ENCODE results near the gene PRRT4. TPM values are rescaled to one million over a fixed set of nuclear protein-coding genes. Genes with fewer than 3 reads are reported as not detected.
A peak's percentile ranks its signal among the peaks of the same experiment; 100 is the strongest.

Gene PRRT4
- total RNA-seq, 1 experiment from 2014 or later, result 0.24 TPM

GRCh38 chr7:128387216-128388144, 26.0 kb upstream of the PRRT4 start:
- Histone ChIP-seq H3K9me3 (ENCODE audit: control insufficient read depth, low read depth, low read length) (no peaks in the 10 kb centered on the region), H3K14ac (ENCODE audit: insufficient read depth, low read length) (peak overlapping the region; percentile 20; the same call in 1 of the 2 replicates), H4K8ac (replicated peaks; ENCODE audit: insufficient read length, low read depth, low read length) (no peak overlapping the region), H2AFZ (ENCODE audit: low read length) (no peak overlapping the region), H3K79me2 (ENCODE audit: insufficient read depth, low read length) (no peaks in the 10 kb centered on the region), H3K27me3 (ENCODE audit: insufficient read depth, low read length) (no peaks in the 10 kb centered on the region; the same call in 1 of the 2 replicates), H3K23ac (ENCODE audit: insufficient read length, low read depth, low read length) (no peak overlapping the region), H2BK5ac (ENCODE audit: insufficient read length, low read length) (no peak overlapping the region), H4K20me1 (ENCODE audit: control insufficient read depth, insufficient read depth, insufficient read length) (peaks cover 2% of the 10 kb centered on the region), H3K56ac (ENCODE audit: insufficient read length, low read depth, low read length) (no peak overlapping the region), H2AK5ac (ENCODE audit: insufficient read length, low read length) (no peak overlapping the region), H2BK120ac (ENCODE audit: low read depth, low read length, poor library complexity, severe bottlenecking) (no peak overlapping the region), H4K91ac (ENCODE audit: insufficient read length, low read depth, low read length) (no peak overlapping the region), H3K79me1 (ENCODE audit: insufficient read depth, low read depth, low read length, poor library complexity, severe bottlenecking) (no peaks in the 10 kb centered on the region), H3T11ph (ENCODE audit: low read length) (no peak overlapping the region), H2BK15ac (ENCODE audit: low read depth, low read length) (no peak overlapping the region), H3K27ac (ENCODE audit: insufficient read length, low read depth, low read length) (no peak overlapping the region), H4K5ac (ENCODE audit: insufficient read length, low read depth, low read length) (no peak overlapping the region), H2BK20ac (ENCODE audit: low read depth, low read length, poor library complexity, severe bottlenecking) (no peak overlapping the region), H2BK12ac (ENCODE audit: insufficient read length, low read depth, low read length) (no peak overlapping the region), H3K23me2 (ENCODE audit: insufficient read length, low read depth, low read length, poor library complexity, severe bottlenecking) (no peaks in the 10 kb centered on the region), H3K4me1 (ENCODE audit: insufficient read depth, low read length) (no peaks in the 10 kb centered on the region), H3K4me2 (ENCODE audit: insufficient read depth, insufficient read length, low read length) (peak overlapping the region; percentile 3), H3K4ac (ENCODE audit: low read depth, low read length) (no peak overlapping the region), H3K9ac (ENCODE audit: extremely low read depth, insufficient read length, low read length) (no peak overlapping the region), H3K18ac (ENCODE audit: insufficient read length, low read depth, low read length) (peak overlapping the region; percentile 15)
- peaks cover 33 to 39% of the 10 kb centered on the region in 2 experiments for H3K4me1 Mint-ChIP-seq
- no peak overlapping the region for H3K27ac Mint-ChIP-seq
- H3K27me3 Mint-ChIP-seq (ENCODE audit: low read depth), result peaks cover 25% of the 10 kb centered on the region
- no peak overlapping the region; a peak in 2 of 5 replicates for H3K4me3 Mint-ChIP-seq
- WGBS (ENCODE audit: extremely low coverage, insufficient read length, low lambda C conversion rate), result no CpG with 5 or more reads among the region's 24 CpGs
- peak; percentile 93 for DNase-seq
- peaks cover 0 to 2% (median 0%) of the 10 kb centered on the region in 3 experiments; a peak in 2 of 7 replicates for H3K36me3 Mint-ChIP-seq (ENCODE audit: insufficient read depth in 1 of 3, low read depth in 3 of 3)
- no peaks in the 10 kb centered on the region for H3K9me3 Mint-ChIP-seq
- peak; percentile 88 for TF ChIP-seq CTCF (conservative IDR thresholded peaks at IDR 0.05)

Data from H9 (cell line).